Endodermal cell (in vitro differentiated cells): ENCODE results near the gene ZNF469. TPM values are rescaled to one million over a fixed set of nuclear protein-coding genes. Genes with fewer than 3 reads are reported as not detected.

Source experiments
- DNase-seq: peaks from one replicate; pipeline ENCODE4 v3.0.0-alpha.2; 2017
- H3K27ac ChIP-seq: 2 replicates; pipeline ENCODE4 v1.5.1; 2013; ENCODE audit warnings: mild to moderate bottlenecking, low read depth, low read length, moderate library complexity
- H3K27me3 ChIP-seq: 2 replicates; pipeline ENCODE4 v1.6.1; 2013; ENCODE audit warnings: mild to moderate bottlenecking, low read length, moderate library complexity; ENCODE audit not compliant: insufficient read depth, control insufficient read depth, poor library complexity, severe bottlenecking
- H3K36me3 ChIP-seq: 2 replicates; pipeline ENCODE4 v1.7.0; 2013; ENCODE audit warnings: mild to moderate bottlenecking, low read length, moderate library complexity; ENCODE audit not compliant: control insufficient read depth, insufficient read depth
- H3K4me1 ChIP-seq: one replicate; pipeline ENCODE4 v1.7.0; 2013; ENCODE audit warnings: low read length; ENCODE audit not compliant: control insufficient read depth, insufficient read depth
- H3K4me3 ChIP-seq: 2 replicates; pipeline ENCODE4 v1.5.1; 2013; ENCODE audit warnings: mild to moderate bottlenecking, low read length, moderate library complexity
- H3K9ac ChIP-seq: 2 replicates; pipeline ENCODE4 v1.6.1; 2013; ENCODE audit warnings: mild to moderate bottlenecking, low read length, moderate library complexity; ENCODE audit not compliant: poor library complexity, severe bottlenecking; ENCODE audit errors: extremely low read depth
- H3K9me3 ChIP-seq: 2 replicates; pipeline ENCODE4 v1.6.1; 2013; ENCODE audit warnings: mild to moderate bottlenecking, low read length, moderate library complexity; ENCODE audit not compliant: control insufficient read depth
- H3K27ac Mint-ChIP-seq: 2 replicates; pipeline ENCODE4 v1.8.0; 2020; ENCODE audit warnings: mixed read lengths
- H3K27me3 Mint-ChIP-seq: 2 replicates; pipeline ENCODE4 v1.8.0; 2021; ENCODE audit warnings: mild to moderate bottlenecking, mixed read lengths; ENCODE audit not compliant: insufficient read depth
- H3K36me3 Mint-ChIP-seq: 2 replicates; pipeline ENCODE4 v1.8.0; 2020; ENCODE audit warnings: low read depth, mixed read lengths
- H3K4me1 Mint-ChIP-seq: 2 replicates; pipeline ENCODE4 v1.8.0; 2020; ENCODE audit warnings: mixed read lengths
- H3K4me3 Mint-ChIP-seq: 2 replicates; pipeline ENCODE4 v1.8.0; 2020; ENCODE audit warnings: mild to moderate bottlenecking, moderate library complexity, mixed read lengths
- H3K9me3 Mint-ChIP-seq: 2 replicates; pipeline ENCODE4 v1.8.0; 2020; ENCODE audit warnings: mild to moderate bottlenecking, mixed read lengths
- CTCF ChIP-seq: fragments of 200-600 bp; sonication (generic); conservative IDR thresholded peaks from 2 replicates; pipeline ENCODE4 v1.5.0; 2021; ENCODE audit warnings: antibody characterized with exemption, mild to moderate bottlenecking
- WGBS, 2 experiments: methylation state at CpG; one replicate each; pipeline versions ENCODE4 v1.1.5 to v1.1.7; 2013; ENCODE audit warnings: missing lambda C conversion rate in 2 of 2, mixed read lengths in 1 of 2; ENCODE audit not compliant: insufficient coverage in 1 of 2, insufficient read length in 1 of 2; 5-methylcytosine and 5-hydroxymethylcytosine counted together
- total RNA-seq, 2 donors: library from RNA; stranded (reverse); fragmentation: NEBNext Ultra II Directional in 1 of 2; extraction: Animal tissue kit (Norgen Biotek cat#: 25700) in 1 of 2; gene quantifications; 2 replicates in 1 of 2; 3 replicates in 1 of 2; pipeline ENCODE4 v1.2.1, GENCODE V29; 2021

Gene ZNF469
- total RNA-seq, 2 donors from 2014 or later: 0.68 to 4.7 TPM

- Mint-ChIP-seq H3K4me1 (peaks cover 3% of the 10 kb centered on the region), H3K9me3 (no peaks in the 10 kb centered on the region), H3K27me3 (peaks cover 31% of the 10 kb centered on the region), H3K36me3 (no peaks in the 10 kb centered on the region), H3K4me3 (no peak overlapping the region), H3K27ac (no peak overlapping the region)
- peaks cover 47% of the 10 kb centered on the region for H3K27me3 ChIP-seq
- H3K4me1 ChIP-seq: no peaks in the 10 kb centered on the region
- no peaks in the 10 kb centered on the region for H3K9me3 ChIP-seq
- no peak overlapping the region for H3K4me3 ChIP-seq
- no peak overlapping the region for H3K27ac ChIP-seq
- DNase-seq: no peak
- no peaks in the 10 kb centered on the region for H3K36me3 ChIP-seq
- H3K9ac ChIP-seq: no peak overlapping the region
- TF ChIP-seq CTCF: no peak
- 88 to 91% methylated on average over 22 to 31 of the region's 31 CpGs for WGBS, 2 experiments
Measured at GRCh38 chr16:88385831-88386815, 3.4 kb downstream of the ZNF469 start.

GRCh38 chr16:88387180-88387765 lies 4.5 kb downstream of the ZNF469 start:
- peaks cover 40% of the 10 kb centered on the region for H3K27me3 ChIP-seq
- Mint-ChIP-seq H3K27ac (no peak overlapping the region), H3K4me1 (peaks cover 3% of the 10 kb centered on the region), H3K27me3 (peaks cover 31% of the 10 kb centered on the region), H3K4me3 (no peak overlapping the region), H3K36me3 (no peaks in the 10 kb centered on the region), H3K9me3 (no peaks in the 10 kb centered on the region)
- no peaks in the 10 kb centered on the region for H3K36me3 ChIP-seq
- H3K4me3 ChIP-seq: no peak overlapping the region
- WGBS, 2 experiments: 92 to 94% methylated on average over 11 to 29 of the region's 29 CpGs
- TF ChIP-seq CTCF: no peak
- DNase-seq: no peak
- H3K4me1 ChIP-seq: no peaks in the 10 kb centered on the region
- H3K9me3 ChIP-seq: no peaks in the 10 kb centered on the region
- no peak overlapping the region for H3K9ac ChIP-seq
- no peak overlapping the region for H3K27ac ChIP-seq

GRCh38 chr16:88387941-88388627 lies 5.3 kb downstream of the ZNF469 start:
- Histone ChIP-seq H3K27ac (no peak overlapping the region), H3K9me3 (no peaks in the 10 kb centered on the region), H3K36me3 (no peaks in the 10 kb centered on the region), H3K9ac (no peak overlapping the region), H3K27me3 (peaks cover 37% of the 10 kb centered on the region), H3K4me3 (no peak overlapping the region), H3K4me1 (no peaks in the 10 kb centered on the region)
- WGBS, 2 experiments: 79 to 84% methylated on average over 16 to 27 of the region's 27 CpGs
- no peaks in the 10 kb centered on the region for H3K4me1 Mint-ChIP-seq
- no peak for TF ChIP-seq CTCF
- H3K27me3 Mint-ChIP-seq: peaks cover 31% of the 10 kb centered on the region
- H3K4me3 Mint-ChIP-seq: no peak overlapping the region
- no peak for DNase-seq
- no peaks in the 10 kb centered on the region for H3K9me3 Mint-ChIP-seq
- H3K36me3 Mint-ChIP-seq: no peaks in the 10 kb centered on the region
- H3K27ac Mint-ChIP-seq: no peak overlapping the region
